ENCODE results near the gene SLC8B1.

SLC8B1 gene

GRCh38 chr12:113318900-113319628, 15.8 kb downstream of the SLC8B1 start:
- DNase-seq: no peak

GRCh38 chr12:113318046-113318656, 16.8 kb downstream of the SLC8B1 start:
- no peak for DNase-seq

GRCh38 chr12:113317122-113317521, 17.8 kb downstream of the SLC8B1 start:
- DNase-seq: no peak

DNA sequence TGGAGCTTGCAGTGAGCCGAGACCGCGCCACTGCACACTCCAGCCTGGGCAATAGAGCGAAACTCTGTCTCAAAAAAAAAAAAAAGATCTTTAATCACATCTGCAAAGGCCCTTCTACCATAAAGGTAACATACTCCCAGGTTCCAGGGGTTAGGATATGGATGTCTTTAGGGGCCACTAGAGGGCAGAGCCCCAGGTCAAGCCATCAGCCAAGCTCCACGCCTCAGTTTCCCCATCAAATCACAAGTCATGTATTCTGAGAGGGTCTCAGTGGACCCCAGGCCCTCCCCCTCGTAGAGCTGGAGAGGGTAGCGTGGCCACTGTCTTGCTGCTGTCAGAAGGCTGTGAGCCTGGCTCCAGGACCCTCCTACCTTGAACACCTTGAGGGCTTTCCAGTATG, 18.8 kb downstream of the SLC8B1 start:
- no peak for DNase-seq

- no peak for DNase-seq
Measured at GRCh38 chr12:113315358-113315757, 19.6 kb downstream of the SLC8B1 start.

DNA sequence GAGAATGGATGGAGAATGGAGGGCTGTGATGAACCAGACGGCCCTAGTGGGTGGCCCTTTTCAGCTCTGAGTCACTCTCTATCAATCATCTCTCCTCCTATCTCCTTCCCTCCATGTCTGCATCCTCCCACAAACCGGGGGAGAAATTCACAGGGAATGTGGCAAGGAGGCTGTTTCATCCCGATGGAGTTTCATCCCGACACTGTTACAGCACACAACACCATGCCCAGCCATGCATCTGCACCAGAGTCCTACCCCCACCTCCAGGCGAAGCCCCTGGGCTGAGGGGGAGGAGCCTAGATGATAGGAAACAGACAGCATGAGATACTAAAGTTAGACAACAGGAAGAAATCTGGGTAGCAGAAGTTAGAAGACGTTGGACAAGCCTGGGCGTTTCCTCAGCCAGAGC, 20.8 kb downstream of the SLC8B1 start:
- no peak for DNase-seq

GRCh38 chr12:113310489-113310888, 24.4 kb downstream of the SLC8B1 start:
- no peak for DNase-seq

GRCh38 chr12:113306382-113306781, 28.5 kb downstream of the SLC8B1 start:
- DNase-seq: no peak

GRCh38 chr12:113305281-113305856, 29.5 kb downstream of the SLC8B1 start:
- DNase-seq: no peak

DNA sequence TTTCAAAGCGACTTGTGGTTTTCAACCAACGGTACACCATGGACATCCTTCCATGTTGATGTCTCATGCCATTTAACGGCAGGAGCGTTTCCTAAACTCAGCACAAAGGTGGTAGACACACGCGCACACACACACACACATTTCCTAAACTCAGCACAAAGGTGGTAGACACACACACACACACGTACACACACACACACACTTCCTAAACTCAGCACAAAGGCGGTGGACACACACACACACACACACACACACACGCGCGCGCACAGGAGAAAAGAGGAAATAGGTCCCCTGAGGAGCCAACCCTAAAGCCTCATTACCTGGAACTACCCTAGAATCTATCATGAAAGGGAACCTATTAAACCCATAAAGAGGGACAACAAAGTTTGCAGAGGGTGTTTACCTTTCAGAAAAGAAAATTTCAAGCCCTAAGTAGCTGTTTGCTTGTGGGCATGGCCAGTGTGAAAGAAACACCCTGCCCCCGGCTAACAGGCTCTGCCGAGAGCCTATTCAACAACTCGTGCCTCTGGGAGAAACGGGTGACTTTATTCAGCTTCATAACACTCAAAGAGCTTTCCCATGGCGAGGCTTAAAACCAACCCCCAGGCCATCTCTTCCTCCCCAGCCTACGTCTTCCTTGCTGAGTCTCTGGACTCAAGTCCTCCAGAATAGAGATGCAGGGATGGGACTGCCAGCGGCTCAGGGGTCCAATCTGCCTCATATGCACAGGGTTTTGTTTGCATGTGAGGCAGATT, 31.8 kb downstream of the SLC8B1 start:
- no peak for DNase-seq

DNA sequence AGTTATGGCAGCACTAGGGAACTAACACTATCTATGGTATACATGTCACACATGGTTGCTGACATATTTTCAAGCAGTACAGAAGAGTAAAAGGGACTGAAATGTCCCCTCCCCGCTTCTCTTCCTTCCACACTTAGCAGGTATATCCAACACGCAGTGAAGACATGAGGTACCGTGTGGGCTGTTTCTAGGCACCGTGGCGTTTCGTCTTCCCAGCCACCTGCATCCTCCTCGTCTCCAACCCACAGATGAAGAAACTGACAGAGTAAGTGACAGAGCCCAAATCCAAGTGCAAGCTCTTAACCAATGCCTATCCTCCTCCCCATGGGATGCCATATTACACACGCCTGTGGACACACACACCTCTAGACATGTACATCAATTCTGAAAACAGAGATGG, 32.4 kb downstream of the SLC8B1 start:
- DNase-seq: no peak

DNA sequence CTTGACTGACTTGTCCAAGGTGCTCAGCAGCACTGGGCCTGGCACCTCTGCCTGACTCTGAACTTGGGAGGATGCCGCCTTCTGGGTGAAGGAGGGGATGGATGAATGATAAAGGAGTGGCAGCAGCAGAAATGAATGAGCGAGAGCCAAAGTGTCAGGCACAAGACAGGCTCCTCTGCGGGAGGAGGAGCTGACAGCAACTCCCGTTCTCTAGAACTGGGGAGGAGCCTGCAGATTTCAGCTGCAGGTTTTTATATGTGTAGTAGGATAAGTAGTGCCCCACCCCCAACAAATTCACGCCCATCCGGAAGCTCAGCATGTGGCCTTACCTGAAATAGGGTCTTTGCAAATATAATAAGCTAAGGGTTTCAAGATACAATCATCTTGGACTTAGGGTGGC, 33.1 kb downstream of the SLC8B1 start:
- DNase-seq: no peak

- no peak for DNase-seq
Measured at GRCh38 chr12:113299619-113300237, 35.2 kb downstream of the SLC8B1 start.

DNA sequence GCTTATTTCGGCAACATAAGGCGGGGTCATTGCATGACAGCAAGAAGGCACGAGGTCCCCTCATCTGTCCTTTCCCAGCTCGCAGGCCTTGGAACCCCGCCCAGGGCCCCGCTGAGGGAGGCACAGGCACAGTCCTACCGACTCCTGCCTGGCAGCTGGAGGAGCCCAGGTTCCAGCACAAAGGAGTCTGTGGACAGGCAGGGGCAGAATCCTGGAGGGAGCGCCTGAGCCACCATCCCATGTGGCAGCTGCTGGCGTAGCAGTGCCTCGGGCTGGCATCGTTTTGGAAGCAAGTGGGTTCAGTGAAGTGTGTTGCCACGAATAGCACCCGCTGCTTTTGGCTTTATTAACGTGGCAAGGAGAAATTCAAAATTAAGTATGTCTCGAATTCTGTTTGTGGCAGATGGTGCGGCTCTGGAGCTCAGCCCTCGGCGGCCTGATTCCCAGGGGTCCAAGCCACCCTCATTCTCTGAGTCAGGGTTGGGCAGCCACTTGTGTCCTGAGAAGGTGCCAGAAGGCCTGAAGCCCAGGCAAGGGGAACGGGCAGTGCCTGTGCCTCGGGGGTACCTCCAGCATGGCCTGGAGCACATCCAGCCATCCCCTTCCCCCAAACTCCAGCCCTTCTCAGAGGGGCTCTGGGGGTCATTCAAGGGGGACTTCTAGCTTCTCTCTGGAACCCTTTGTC, 35.9 kb downstream of the SLC8B1 start:
- DNase-seq: no peak

DNA sequence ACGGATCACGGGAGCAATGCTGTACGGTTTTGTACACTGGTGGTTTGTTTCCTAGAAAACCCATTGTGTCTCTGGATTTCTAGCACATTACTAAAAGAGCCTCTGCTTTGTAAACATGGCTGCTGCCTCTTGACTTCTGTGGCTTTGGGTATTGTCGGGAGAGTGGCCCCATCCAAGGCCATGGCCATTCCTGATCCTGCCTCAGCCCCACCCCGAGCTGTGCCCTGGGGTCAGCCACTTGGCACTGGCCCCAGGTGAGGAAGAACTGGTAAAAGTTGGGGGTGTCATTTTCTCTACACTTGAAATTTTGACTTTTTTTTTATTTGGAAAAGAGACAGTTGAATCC, 36.5 kb downstream of the SLC8B1 start:
- DNase-seq: no peak

DNA sequence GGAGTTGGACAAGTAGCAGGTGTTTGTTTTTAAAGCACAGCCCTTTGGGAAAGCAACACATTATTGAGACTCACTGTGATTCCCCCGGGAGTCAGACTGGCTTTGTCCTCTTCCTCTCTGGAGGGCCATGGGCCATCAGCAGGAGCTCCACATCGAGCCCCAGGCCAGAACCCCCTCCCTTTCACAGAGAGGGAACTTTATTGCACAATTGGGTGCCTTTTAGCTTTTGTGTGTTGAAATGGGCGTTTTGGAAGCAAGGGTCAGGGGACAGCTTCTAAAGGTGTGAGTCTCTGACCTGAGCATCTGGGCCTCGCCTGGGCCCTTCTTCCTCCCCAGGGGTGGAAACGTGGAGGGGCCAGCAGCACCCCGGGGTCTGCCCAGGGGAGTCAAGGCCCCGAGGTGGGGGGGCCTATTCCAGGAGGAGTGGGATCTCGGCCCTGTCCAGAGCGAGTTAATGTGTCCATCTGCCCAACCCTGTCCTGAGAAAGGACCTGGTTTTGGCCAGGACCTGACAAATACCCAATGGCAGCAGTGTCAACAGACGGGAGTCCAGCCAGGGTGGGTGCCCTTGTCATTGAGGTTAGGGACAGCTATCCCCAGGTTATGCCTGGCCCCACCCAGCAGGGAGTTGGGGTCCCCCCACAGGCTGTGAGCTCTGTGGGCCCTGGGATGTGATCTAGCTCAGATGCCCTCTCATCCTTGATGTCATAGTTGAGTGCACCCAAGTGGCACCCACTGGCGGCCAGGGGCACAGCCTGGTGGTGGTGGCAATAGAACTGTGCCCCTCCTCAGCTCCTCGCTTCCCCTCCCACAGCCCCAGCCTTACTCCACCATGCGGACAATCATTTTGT, 37.1 kb downstream of the SLC8B1 start:
- no peak for DNase-seq

DNA sequence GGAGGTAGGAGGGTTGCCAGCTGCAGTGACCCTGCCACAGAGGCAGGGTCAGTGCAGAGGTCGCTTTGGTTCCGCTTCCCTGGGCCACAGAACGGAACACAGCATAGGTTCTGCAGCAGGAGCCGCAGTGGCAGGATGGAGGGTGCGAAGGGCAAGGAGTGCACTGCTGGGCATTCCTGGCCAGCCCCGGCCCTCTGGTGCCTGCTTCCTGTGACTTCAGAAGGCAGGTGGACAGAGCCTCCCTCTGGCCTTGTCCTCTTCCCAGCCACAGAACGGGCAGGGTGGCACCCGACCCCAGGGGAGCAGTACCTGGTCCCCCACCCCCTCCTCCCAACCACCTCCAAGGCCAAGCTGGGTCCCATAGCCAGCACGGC, 37.7 kb downstream of the SLC8B1 start:
- DNase-seq: no peak

DNA sequence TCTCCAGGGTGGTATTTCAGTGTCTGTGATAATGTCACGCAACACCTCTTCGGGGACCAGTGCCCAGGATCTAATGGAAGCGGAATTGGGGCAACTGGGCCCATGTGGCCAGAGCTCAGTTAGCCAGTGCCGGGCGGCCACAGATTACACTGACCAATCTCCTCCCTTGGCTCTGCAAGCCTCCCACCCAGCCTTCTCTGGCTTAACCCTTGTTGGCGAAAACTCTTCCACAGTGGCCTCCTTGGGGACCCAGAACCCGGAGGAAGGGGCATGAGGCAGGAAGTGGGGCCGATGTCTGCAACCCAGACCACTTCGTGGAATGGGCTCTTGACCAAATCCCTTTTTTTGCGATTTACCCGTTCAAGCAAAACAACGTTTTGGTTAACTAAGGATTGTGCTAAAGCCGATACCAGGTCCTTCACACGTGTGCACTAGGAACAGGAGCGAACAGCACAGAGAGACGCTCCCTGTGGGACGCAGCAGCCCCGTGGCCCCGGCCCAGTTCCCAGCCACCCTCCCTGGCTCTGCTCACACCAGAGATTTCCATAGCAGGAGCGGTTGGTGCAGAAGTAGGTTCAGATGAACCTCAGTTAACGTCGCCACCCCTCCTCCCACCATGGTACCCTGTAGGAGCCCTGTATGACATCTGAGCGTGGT, 38.2 kb downstream of the SLC8B1 start:
- DNase-seq: no peak

DNA sequence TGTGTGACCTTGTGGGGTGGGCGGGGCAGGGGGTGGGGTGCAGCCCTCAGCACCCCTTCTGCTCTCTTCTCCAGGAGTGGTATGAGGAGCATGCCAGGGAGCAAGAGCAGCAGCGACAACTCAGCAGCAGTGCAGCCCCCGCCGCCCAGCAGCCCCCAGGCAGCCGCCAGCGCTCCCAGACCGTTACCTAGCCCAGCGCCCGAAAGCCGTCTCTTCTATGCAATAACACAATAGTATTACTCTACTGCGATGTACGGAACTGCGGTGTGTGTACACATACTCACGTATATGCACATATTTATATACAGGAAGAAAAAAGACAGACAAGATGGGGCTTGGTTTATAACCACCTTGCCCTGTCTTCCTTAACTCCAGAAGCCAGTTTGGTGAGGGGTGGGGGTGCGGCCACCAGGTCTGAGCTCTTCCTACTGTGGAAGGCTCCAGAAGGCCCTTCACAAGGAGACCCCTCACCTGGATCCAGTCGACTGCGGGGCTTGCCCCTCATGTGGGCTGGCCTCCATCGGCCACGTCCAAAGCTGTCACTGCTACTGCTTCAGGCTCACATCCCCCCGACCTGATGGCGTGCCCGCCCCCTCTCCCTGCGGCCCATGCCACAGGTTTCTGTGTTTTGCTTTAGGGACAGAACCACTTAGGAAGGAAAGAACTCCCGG, 38.9 kb downstream of the SLC8B1 start:
- DNase-seq: no peak

- DNase-seq: no peak
Measured at GRCh38 chr12:113293100-113293499, 41.8 kb downstream of the SLC8B1 start.

- DNase-seq: no peak
Measured at GRCh38 chr12:113292547-113292946, 42.4 kb downstream of the SLC8B1 start.
